NCI-H2227 (cell line): ENCODE data around the gene DOCK3.
"Not testable (repeated sequence)": the region's sequence is repeated elsewhere in the genome, so short reads cannot be mapped to it uniquely, and the experiment has no call there.

Source experiments
- DNase-seq: peaks from one replicate; lab custom pipeline; 2025; ENCODE audit not compliant: unreplicated experiment; lab: John Stamatoyannopoulos, UW

Gene DOCK3

DNA sequence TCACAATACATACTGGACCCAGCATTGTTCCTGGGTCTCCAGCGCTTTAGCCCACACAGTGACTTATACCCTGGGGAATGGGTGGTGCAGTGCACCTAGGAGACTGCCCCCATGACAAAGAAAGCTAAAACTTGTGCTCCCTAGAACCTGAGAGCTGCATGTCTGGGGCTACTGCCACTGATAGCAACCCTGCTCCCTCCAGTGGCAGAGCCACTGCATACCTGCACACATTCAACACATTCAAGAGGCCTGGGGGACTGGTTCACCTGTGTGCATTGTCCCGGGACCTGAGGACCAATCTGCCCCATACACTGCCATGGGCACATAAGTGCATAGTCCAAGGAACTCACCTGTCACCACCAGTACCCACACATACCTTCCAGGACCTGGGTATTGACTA is 407.6 kb downstream of the DOCK3 start:
- DNase-seq, result no peak

DNA sequence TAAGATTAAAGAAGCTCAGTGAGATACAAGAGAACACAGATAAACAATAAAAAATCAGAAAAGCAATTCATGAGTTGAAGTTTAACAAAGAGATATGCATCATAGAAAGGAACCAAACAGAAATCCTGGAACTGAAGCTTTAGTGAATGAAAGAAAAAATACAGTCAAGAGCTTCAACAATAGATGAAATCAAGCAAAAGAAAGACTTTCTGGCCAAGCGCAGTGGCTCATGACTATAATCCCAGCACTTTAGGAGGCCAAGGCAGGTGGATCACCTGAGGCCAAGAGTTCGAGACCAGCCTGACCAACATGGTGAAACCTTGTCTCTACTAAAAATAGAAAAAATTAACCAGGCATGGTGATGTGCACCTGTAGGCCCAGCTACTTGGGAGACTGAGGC is 408.8 kb downstream of the DOCK3 start:
- DNase-seq, result no peak

DNA sequence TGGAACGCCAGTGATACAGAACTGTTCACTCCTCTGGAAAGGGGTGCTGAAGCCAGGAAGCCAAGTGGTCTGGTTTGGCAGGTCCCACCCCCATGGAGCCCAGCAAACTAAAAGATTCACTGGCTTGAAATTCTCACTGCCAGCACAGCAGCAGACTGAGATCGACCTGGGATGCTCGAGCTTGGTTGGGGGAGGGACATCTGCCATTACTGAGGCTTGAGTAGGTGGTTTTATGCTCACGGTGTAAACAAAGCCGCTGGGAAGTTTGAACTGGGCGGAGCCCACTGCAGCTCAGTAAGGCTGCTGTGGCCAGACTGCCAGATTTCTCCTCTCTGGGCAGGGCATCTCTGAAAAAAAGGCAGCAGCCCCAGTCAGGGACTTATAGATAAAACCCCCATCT is 417.4 kb downstream of the DOCK3 start:
- peak; percentile 57 for DNase-seq

DNA sequence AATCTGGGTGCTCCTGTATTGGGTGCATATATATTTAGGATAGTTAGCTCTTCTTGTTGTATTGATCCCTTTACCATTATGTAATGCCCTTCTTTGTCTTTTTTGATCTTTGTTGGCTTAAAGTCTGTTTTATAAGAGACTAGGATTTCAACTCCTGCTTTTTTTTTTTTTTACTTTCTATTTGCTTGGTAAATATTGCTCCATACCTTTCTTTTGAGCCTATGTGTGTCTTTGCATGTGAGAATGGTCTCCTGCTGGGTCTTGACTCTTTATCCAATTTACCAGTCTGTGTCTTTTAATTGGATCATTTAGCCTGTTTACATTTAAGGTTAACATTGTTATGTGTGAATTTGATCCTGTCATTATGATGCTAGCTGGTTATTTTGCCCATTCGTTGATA is 420.1 kb downstream of the DOCK3 start:
- not testable (repeated sequence) for DNase-seq

DNA sequence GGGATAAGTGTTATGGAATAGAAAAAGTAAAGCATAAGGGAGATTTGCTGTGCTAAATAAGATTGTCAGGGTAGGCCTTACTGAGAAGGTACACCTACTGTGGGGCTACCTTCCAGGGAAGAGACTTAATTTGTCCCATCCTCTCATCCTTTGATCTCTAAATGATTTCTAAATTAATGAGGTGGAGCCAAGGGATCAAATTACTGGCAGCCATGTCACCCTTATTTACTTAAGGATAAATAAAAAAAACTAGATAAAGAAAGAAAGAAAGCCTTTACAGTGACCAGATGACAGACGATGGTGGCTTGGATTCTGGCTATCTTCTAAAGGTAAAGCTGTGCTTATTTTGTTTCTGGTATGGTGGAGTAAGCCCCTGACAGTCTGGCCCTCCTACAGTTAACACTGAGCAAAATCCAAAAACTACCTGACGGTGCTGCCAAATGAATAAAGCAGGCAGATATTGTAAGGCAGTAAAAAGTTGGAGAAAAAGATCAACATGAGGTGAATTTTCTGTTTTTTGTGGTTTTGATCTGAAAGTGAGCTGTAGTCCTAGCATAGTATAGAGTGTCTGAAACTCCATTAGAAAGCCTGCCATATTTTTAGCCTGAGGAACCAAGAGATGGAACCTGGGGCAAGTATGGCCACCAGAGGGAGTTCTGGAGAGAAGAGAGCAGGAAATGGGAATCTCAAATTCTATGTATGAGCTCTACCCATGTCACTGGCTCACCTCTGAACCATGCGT is 425.2 kb downstream of the DOCK3 start:
- peak; percentile 65 for DNase-seq

DNA sequence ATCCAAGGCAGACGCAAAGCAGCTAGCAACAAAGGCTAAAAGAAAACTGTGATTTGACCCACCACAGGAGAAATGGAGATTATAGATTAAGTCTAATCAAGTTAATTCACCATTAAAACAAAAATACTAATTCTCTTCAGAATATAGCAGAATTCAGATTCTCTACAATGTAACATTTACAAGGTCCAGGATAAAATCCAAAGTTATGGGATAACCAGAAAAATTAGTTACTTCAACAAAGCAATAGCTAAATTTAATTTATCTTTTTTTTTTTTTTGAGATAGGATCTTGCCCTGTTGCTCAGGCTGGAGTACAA is 425.8 kb downstream of the DOCK3 start:
- no peak for DNase-seq

DNA sequence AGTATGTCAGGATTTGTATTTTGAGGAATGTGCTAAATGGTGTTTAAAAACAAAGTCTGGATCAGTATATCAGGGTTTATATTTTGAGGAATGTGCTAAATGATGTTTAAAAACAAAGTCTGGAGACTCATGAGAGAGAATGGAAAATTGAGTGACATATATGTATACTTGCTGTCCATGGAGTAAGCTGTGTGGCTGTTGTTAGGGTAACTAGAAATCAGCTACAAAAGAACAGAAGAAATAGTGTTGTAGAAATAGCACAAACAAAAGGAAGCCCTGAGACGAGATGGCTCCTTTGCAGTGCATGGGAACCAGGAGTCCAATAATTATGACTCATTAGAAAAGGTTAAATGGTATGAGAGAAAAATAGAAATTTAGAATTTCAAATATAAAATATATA is 427.7 kb downstream of the DOCK3 start:
- no peak for DNase-seq

DNA sequence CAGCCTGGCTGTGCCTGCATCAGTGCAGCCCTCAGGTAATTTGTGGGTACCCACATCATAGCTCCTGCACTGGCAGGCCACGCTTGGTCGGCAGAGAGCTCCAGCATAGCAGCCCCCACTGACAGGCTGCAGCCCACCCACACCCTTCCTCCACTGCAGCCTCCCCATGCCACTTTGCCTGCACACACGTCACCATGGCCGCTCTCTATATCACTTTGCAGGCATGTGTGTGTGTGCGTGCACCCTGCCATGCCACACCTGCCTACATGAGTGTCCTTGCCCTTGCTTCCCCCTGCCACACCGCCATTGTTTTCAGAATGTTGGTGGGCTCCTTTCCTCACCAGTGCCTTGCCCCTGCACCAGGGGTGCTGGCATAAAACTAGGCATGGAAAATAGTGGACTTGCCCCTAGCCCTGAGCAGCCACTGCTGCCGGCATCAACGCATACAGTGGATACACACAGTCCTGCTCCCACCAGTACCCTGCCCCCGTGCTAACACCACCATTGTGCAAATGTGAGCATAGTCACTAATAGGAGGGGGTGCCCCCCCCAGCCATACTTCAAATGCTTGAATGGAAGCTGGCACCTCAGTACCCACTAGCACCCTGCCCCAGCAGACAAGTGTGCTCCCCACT is 431.6 kb downstream of the DOCK3 start:
- no peak for DNase-seq

DNA sequence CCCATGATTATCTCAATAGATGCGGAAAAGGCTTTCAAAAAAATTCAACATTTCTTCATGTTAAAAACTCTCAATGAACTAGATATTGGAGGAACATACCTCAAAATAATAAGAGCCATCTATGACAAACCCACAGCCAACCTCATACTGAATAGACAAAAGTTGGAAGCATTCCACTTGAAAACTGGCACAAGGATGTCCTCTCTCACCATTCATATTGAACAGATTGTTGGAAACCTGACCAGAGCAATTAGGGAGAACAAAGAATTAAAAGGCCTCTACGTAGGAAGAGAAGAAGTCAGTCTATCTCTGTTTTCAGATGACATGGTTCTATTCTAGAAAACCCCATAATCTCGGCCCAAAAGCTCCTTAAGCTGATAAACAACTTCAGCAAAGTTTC is 435.9 kb downstream of the DOCK3 start:
- DNase-seq, result no peak

DNA sequence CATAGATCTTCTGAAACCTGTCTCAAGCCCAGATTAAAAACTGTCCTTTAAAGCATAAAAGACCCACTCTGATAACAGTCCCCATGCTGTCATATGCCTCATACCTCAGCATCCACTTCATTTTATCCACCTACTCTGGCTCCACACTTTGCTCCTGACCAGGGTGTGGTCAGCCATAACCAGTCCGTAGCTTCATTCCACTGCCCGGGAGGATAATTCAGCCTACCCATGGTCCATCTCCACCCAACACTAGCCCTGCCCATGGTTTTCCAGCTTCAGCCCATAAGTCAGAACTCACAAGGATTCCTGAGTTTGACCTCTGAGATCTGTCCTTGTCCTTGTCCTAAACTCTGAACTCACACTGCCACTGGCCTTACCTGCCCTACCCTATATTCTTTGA is 448.2 kb downstream of the DOCK3 start:
- DNase-seq, result no peak

DNA sequence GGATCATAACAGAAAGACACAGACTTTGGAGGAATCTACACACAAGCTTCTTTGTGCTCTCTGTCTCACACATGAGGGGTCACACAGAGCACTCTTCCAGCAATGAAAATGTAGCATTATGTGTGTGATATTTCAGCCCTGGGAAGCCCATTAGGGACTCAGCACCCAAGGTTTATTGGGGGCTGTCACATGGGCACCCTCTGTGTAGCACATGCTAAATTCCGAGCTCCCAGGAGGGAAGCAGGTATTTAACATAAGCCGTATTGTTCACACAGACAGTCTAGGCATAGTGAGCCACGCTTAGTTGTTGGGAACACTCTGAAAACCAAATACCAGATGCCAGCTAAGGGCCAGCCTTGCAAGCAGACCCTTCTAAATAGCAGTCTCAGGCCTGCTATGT is 448.8 kb downstream of the DOCK3 start:
- no peak for DNase-seq

DNA sequence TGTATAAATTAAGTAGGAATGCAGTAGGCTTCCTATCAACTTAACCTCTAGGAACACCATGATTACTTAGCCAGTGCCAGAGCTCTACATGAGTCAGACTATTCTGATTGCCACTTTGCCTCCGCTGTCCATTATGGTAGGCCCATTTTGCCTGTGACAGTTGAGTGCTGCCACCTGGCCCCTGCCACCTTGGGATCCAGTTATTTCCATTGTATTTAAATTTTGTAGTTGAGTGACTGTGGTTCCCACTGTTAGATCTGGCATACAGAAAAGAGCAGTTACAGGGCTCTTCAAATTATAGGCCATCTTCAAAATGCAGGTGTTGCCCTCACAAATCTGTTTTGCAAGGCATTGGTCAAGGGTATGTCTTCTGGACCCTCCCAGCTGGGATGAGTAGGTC is 456.9 kb downstream of the DOCK3 start:
- DNase-seq, result not testable (repeated sequence)

DNA sequence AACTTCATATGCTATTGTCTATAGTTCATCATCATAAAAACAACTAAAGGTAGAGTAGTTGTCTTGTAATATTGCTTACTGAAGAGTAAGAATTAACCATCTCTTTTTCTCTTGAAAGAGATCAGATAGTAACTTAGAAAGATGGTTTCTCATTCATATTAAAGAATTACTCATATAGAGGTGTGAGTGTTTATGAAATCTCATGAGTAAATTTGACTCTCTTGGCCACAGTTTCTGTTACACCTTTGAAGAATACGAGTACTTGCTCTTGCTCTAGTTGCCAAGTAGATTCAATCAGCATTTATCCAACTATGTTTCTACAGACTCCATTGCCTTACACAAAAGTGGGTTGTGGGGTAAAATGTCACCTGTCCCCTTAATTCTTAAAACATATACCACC is 463.0 kb downstream of the DOCK3 start:
- no peak for DNase-seq

DNA sequence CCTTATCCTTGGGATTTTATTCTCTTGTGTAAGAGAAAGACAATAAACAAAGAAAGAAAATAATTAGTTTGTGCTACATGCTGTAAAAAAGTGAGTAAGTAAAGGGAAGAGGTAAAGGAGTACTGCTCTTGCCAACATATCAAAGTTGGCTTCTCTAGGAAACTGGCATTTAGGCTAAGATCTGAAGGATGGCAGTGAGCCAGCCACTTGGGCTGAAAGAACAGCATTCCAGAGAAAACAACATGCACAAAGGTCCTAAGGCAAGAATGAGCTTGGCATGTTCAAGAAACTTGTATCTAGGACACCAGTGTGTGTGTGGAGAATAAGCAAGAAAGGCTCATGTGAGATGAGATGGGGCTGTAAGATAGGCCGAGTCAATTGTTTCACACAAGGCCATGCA is 464.9 kb downstream of the DOCK3 start:
- no peak for DNase-seq

DNA sequence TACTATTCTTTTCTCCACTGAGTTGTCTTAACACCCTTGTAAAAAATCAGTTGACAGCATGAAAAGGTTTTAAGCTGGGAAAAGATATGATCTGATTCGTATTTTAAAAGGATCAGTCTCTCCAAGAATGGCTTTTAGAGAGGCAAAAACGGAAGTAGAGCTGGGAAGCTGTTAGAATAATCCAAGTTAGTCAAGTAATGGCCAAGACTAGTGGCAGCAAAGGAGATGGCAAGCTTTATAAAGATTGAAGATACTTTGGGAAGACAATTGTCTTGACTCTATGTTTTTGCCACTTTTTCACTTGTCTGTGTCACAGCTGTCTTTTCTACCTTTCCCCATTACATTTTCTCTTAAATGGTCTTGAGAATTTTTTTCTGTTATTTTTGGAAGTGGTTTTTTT is 466.8 kb downstream of the DOCK3 start:
- no peak for DNase-seq

DNA sequence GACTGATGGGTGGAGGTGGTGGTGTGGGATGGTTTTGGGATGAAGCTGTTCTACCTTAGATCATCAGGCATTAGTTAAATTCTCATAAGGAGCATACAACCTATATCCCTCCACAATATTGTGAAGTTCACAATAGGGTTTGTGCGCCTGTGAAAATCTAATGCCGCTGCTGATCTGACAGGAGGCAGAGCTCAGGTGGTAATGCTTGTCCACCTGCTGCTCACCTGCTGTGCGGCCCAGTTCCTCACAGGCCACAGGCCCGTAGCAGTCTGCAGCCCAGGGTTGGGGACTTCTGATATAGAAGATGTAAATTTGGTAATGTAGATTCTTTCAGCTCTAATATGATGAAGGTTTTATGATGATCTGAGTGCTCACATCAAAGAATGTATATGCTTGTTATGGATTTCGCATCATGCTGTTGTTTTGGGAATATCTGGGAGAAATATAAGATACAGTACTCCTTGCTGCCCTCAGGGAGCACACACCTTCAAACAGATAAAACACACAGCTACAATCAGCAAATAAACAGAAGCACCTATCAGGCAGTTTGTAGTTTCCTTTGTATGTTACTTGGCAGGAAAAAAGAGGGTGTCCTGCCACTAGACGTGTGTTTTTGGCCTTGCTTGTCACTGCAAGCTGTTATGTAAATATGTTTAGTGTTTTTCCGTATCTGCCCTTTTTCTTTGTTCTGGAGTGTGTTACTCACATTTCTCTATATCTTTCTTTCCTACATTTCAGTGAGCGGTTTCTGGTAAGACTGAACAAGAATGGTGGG is 471.3 kb downstream of the DOCK3 start:
- no peak for DNase-seq

DNA sequence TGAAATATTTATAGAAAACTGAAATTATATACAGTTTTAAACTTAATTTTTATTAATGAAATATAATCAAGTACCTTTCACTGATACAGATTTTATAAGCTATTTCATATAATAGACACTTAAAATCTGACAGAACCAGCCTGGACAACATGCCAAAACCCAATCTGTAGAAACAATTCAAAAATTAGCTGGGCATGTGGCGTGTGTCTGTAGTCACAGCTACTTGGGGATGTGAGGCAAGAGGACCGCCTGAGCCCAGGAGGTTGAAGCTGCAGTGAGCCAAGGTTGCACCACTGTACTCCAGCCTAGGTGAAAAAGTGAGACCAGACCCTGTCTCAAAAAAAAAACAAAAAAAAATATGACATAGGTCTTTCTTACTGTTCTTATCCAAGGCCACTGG is 472.1 kb downstream of the DOCK3 start:
- DNase-seq, result no peak

DNA sequence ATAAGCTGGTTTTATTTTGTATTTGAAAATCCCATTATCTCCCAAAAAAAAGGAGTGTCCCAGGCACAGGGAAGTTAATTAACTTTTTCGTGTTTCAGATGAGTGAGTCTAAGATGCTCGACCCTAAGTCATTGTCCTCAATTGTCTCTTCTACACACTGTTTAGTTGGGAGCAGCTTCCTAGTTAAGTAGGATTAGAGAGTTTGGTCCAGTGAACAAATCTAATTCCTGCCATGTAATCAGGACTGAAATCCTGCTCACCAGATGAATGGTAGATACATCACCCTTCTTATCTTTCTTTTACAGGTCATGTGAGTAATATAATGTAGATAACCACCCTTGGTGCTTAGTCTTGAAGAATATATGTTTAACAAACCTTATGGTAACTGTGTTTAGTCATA is 481.4 kb downstream of the DOCK3 start:
- DNase-seq, result no peak

DNA sequence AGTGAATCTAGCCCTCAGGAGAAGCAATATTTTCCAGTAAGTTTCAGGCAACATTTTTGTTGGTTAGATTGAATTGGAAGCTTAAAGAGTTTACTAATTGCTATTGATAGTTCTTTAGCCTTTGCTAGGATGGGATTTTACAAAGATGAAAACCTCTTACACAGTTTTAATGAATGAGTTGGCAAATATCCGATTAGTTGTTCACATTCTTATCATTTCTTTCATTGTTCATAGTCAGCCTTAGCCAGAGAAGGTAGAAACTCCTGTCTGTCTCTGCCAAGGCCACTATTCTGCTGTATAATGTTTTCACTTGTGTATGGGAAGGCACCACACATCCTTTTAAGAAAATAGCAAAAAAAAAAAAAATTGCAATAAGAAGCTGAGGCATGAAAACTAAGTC is 488.3 kb downstream of the DOCK3 start:
- DNase-seq, result no peak

DNA sequence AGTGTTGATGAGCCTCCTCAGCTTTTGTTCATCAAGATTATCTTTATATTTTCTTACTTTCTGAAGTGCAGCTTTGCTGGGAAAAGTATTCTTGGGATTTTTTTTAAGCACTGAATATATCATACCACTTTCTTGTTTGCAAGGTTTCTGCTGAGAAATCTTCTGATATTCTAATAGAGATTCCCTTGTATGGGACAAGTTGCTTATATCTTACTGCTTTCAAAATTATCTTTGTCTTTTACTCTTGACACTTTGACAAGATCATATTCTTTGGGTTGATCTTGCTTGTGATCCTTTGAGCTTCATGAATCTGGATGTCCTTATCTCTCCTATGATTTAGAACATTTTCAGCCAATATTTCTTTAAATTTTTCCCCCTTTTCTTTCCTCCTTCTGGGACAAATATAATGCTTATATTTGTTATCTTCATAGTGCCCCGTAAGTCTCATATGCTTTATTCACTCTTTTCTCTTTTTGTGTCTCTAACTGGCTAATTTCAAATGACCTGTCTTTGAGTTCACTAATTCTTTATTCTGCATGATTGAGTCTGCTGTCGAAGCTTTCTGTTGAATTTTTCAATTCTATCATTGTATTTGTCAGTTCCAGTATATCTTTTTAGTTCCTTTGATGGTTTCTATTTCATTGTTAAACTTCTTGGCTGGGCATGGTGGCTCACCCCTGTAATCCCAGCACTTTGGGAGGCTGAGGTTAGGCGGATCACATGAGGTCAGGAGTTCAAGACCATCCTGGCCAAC is 499.0 kb downstream of the DOCK3 start:
- no peak for DNase-seq

DNA sequence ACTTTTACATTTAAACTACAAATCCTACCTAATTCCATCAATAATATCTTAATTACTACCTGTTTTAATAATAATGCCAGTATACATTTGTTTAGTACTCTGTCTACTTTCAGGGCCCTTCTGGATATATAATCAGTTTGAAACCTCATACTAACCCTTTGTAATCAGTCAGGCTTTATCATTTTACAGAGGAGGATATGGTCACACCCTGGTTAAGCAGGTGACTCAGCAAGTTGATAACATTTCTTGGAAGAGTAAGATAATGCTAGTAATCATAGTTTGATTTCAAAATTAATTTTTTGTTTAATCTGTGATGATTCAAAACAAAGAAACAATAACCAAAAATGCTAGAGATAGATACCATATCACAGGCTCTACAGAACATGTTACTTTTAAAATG is 502.2 kb downstream of the DOCK3 start:
- DNase-seq, result no peak

DNA sequence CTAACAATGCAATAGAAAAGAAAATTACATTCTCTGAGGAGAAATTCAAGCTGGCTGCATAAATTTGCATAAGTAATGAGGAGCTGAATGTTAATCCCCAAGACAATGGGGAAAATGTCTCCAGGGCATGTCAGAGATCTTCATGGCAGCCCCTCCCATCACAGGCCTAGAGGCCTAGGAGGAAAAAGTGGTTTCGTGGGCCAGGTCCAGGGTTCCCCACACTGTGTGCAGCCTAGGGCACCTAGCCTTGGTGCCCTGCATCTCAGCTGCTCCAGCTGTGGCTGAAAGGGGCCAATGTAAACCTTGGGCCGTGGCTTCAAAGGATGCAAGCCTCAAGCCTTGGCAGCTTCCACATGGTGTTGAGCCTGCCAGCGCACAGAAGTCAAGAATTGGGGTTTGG is 511.7 kb downstream of the DOCK3 start:
- DNase-seq, result not testable (repeated sequence)
